Measurements from ENCODE around the gene THAP8.

DNA sequence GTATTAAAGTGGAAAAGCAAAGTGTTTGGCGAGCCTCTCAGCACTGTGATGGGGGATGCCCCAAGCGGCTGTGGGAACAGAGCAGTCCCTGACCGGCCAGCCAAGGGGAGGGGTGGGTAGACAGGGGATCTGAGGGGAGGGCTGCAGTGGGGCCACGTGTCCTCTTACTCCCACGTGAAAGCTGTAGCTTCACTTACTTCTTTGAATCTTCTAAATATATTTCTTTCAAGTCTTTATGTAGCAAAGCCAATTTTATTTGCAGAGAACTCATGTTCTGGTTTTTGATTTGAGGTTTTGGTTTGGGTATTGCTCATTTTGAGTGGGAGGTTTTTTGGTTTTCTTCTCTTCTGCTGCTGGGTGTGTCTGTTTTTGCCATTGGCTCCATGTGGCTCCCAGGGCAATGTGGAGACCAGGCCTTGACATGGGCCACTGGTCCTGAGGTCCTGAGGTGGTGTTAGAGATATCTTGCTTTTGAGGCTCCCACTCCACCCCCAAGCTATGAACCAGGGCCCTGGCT is 39.1 kb upstream of the THAP8 start:
- TF ChIP-seq, protein P1, sequence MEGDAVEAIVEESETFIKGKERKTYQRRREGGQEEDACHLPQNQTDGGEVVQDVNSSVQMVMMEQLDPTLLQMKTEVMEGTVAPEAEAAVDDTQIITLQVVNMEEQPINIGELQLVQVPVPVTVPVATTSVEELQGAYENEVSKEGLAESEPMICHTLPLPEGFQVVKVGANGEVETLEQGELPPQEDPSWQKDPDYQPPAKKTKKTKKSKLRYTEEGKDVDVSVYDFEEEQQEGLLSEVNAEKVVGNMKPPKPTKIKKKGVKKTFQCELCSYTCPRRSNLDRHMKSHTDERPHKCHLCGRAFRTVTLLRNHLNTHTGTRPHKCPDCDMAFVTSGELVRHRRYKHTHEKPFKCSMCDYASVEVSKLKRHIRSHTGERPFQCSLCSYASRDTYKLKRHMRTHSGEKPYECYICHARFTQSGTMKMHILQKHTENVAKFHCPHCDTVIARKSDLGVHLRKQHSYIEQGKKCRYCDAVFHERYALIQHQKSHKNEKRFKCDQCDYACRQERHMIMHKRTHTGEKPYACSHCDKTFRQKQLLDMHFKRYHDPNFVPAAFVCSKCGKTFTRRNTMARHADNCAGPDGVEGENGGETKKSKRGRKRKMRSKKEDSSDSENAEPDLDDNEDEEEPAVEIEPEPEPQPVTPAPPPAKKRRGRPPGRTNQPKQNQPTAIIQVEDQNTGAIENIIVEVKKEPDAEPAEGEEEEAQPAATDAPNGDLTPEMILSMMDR (IDR thresholded peaks at IDR 0.05): no peak
- no peak for TF ChIP-seq EP300 (IDR thresholded peaks at IDR 0.05)
- no peak for TF ChIP-seq POLR2A (IDR thresholded peaks at IDR 0.05)
